BLaER1 (cell line): ENCODE results near the gene KIF22.

Experiments used
- H3K27ac ChIP-seq: shearing (Covaris generic); formaldehyde crosslinking; 2 replicates; pipeline ENCODE4 v1.8.1; 2022
- H3K27me3 ChIP-seq: shearing (Covaris generic); formaldehyde crosslinking; 2 replicates; pipeline ENCODE4 v1.8.1; 2022
- H3K36me3 ChIP-seq: shearing (Covaris generic); formaldehyde crosslinking; 2 replicates; pipeline ENCODE4 v1.8.1; 2022
- H3K4me1 ChIP-seq: shearing (Covaris generic); formaldehyde crosslinking; 2 replicates; pipeline ENCODE4 v1.8.1; 2022
- H3K4me2 ChIP-seq: shearing (Covaris generic); formaldehyde crosslinking; 2 replicates; pipeline ENCODE4 v1.8.1; 2022
- H3K4me3 ChIP-seq: shearing (Covaris generic); formaldehyde crosslinking; 2 replicates; pipeline ENCODE4 v1.8.1; 2022
- H3K9ac ChIP-seq: shearing (Covaris generic); formaldehyde crosslinking; 2 replicates; pipeline ENCODE4 v1.8.1; 2022
- H3K9me3 ChIP-seq: shearing (Covaris generic); formaldehyde crosslinking; 2 replicates; pipeline ENCODE4 v1.8.1; 2022
- H4K20me1 ChIP-seq: shearing (Covaris generic); formaldehyde crosslinking; 2 replicates; pipeline ENCODE4 v1.8.1; 2022
- Cebpa-rat ChIP-seq: shearing (Covaris generic); IDR thresholded peaks from 2 replicates; pipeline ENCODE4 v1.8.1; 2022

KIF22 gene

GRCh38 chr16:29808219-29808900 lies 17.8 kb downstream of the KIF22 start:
- peaks cover 60% of the 10 kb centered on the region for H3K4me1 ChIP-seq
- no peak for TF ChIP-seq Cebpa-rat
- H3K27ac ChIP-seq, result peak overlapping the region; percentile 98
- peak overlapping the region; percentile 98 for H3K9ac ChIP-seq
- no peaks in the 10 kb centered on the region for H3K27me3 ChIP-seq
- H3K4me3 ChIP-seq, result peak overlapping the region; percentile 83
- peaks cover 25% of the 10 kb centered on the region for H3K36me3 ChIP-seq
- H3K4me2 ChIP-seq, result peak overlapping the region; percentile 99
- H3K9me3 ChIP-seq, result no peaks in the 10 kb centered on the region
- H4K20me1 ChIP-seq, result peaks cover 37% of the 10 kb centered on the region

- no peak for TF ChIP-seq Cebpa-rat
- H3K4me1 ChIP-seq, result peaks cover 60% of the 10 kb centered on the region
- no peaks in the 10 kb centered on the region for H3K9me3 ChIP-seq
- H3K4me2 ChIP-seq, result peak overlapping the region; percentile 99
- H3K27me3 ChIP-seq, result no peaks in the 10 kb centered on the region
- H4K20me1 ChIP-seq, result peaks cover 37% of the 10 kb centered on the region
- H3K27ac ChIP-seq, result peak overlapping the region; percentile 98
- peaks cover 20% of the 10 kb centered on the region for H3K36me3 ChIP-seq
- peak overlapping the region; percentile 83 for H3K4me3 ChIP-seq
- H3K9ac ChIP-seq, result peak overlapping the region; percentile 98
Observed at GRCh38 chr16:29809031-29809747, 18.6 kb downstream of the KIF22 start.

DNA sequence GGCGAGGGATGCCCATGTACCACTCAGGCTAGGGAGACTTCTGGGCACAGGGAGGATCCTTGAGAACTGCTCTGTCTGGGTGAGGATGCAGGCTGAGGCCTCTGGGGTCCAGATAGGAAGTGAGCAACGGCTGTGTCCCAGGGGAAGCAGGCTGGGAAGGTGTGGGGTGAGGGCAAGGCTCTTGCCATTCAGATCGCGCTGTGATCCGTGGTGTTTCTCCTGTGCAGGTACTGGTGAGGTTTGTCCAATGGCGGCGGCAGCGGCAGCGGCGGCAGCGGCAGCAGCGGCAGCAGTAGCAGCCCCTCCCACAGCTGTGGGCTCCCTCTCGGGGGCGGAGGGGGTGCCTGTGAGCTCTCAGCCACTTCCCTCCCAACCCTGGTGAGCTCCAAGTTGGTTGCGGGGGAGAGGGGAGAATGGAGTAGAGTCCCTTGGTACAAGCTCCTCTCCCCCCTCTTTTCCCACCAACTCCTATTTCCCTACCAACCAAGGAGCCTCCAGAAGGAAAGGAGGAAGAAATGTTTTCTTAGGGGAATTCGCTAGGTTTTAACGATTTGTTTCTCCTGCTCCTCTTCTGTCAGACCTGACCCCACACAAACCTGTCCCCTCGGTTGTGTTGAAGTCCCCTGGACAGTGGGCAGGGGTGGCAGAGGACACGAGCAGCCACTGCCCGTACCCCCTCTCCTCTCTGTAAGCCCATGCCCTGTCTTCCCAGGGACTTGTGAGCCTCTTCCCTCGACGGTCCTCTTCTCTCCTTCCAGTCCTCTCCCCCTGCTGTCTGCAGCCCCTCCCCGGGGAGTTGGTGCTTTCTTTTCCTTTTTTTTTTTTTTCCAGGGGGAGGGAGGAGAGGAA lies 19.5 kb downstream of the KIF22 start:
- peaks cover 20% of the 10 kb centered on the region for H3K36me3 ChIP-seq
- H3K4me2 ChIP-seq, result peak overlapping the region; percentile 99
- TF ChIP-seq Cebpa-rat, result no peak
- H3K27ac ChIP-seq, result peak overlapping the region; percentile 77
- H3K4me3 ChIP-seq, result peak overlapping the region; percentile 83
- no peaks in the 10 kb centered on the region for H3K27me3 ChIP-seq
- peaks cover 62% of the 10 kb centered on the region for H3K4me1 ChIP-seq
- no peaks in the 10 kb centered on the region for H3K9me3 ChIP-seq
- peaks cover 37% of the 10 kb centered on the region for H4K20me1 ChIP-seq
- peak overlapping the region; percentile 98 for H3K9ac ChIP-seq

GRCh38 chr16:29810699-29811169 lies 20.2 kb downstream of the KIF22 start:
- Histone ChIP-seq H3K4me1 (peaks cover 64% of the 10 kb centered on the region), H3K4me2 (peak overlapping the region; percentile 99), H3K27ac (peak overlapping the region; percentile 77), H3K9me3 (no peaks in the 10 kb centered on the region), H3K9ac (peak overlapping the region; percentile 98), H4K20me1 (peaks cover 37% of the 10 kb centered on the region), H3K36me3 (peaks cover 20% of the 10 kb centered on the region), H3K27me3 (no peaks in the 10 kb centered on the region), H3K4me3 (peak overlapping the region; percentile 83)
- no peak for TF ChIP-seq Cebpa-rat

DNA sequence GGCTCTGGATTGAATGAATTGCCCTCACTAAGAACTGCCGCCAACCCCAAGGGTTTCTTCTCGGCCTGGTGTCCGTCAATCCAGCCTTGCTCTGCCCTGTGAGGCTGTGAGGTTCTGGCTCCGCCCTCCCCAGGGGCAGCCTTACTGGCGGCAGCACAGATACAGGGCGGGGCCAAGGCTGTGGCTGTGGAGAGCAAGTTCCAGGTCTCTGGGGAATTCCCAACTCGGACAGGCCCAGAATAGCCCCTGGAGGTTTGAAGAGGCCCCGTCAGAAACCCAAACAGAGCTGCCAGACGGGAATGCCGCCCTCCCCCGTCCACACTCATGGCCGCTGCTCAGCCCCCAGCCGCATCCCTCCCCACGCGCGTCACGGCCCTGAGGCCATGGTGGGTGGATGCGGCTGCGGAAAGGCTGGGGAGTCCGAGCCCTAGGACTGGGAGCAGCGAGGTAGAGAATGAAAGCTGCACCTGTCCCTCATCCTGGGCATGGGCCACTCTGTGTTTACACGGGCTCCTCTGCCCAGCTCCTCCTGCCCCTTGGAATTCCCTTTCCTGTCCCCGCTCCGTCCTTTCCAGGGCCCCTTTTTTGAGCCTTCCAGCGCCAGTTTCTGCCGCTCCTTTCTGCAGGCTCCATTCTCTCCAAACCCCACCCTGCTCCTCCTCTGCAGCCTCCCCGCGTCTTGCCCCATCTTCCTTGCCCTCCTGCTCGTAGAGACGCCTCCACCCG lies 20.8 kb downstream of the KIF22 start:
- Histone ChIP-seq H4K20me1 (peaks cover 37% of the 10 kb centered on the region), H3K9me3 (no peaks in the 10 kb centered on the region), H3K27ac (peak overlapping the region; percentile 77), H3K36me3 (peaks cover 20% of the 10 kb centered on the region), H3K9ac (peak overlapping the region; percentile 98), H3K4me1 (peaks cover 64% of the 10 kb centered on the region), H3K27me3 (no peaks in the 10 kb centered on the region), H3K4me3 (peak overlapping the region; percentile 83), H3K4me2 (peak overlapping the region; percentile 99)
- TF ChIP-seq Cebpa-rat, result no peak

- Histone ChIP-seq H3K27me3 (no peaks in the 10 kb centered on the region), H3K4me3 (peak within 1 kb of the TSS; percentile 83), H3K9me3 (no peaks in the 10 kb centered on the region), H3K9ac (peak within 1 kb of the TSS; percentile 98), H3K36me3 (peaks cover 20% of the 10 kb centered on the region), H4K20me1 (peaks cover 37% of the 10 kb centered on the region), H3K27ac (peak within 1 kb of the TSS; percentile 86), H3K4me2 (peak within 1 kb of the TSS; percentile 99), H3K4me1 (peaks cover 65% of the 10 kb centered on the region)
- TF ChIP-seq Cebpa-rat, result no peak
Observed at GRCh38 chr16:29811896-29812665, 21.5 kb downstream of the KIF22 start, which contains the start of gene PRRT2. TSS of gene PRRT2 (plus strand) at chr16:29812193. CDS start at chr16:29813055, 862 bp downstream.

DNA sequence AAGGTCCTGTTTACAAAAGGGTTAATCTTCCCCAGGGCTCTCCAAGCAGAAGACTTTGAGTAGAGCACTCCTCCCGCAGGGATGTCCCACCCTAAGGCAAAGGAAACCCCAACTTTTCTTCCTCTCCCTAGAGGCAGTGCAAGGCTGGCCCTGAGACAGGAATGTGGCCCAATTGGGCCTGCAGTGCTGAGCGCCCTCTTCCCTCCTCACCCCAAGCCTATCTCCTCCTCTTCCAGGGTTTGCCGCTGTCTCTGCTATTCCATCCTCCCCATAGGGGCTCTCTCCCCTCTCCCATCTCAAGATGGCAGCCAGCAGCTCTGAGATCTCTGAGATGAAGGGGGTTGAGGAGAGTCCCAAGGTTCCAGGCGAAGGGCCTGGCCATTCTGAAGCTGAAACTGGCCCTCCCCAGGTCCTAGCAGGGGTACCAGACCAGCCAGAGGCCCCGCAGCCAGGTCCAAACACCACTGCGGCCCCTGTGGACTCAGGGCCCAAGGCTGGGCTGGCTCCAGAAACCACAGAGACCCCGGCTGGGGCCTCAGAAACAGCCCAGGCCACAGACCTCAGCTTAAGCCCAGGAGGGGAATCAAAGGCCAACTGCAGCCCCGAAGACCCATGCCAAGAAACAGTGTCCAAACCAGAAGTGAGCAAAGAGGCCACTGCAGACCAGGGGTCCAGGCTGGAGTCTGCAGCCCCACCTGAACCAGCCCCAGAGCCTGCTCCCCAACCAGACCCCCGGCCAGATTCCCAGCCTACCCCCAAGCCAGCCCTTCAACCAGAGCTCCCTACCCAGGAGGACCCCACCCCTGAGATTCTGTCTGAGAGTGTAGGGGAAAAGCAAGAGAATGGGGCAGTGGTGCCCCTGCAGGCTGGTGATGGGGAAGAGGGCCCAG lies 22.4 kb downstream of the KIF22 start:
- peak overlapping the region; percentile 98 for H3K9ac ChIP-seq
- H3K27me3 ChIP-seq, result no peaks in the 10 kb centered on the region
- peak overlapping the region; percentile 99 for H3K4me2 ChIP-seq
- TF ChIP-seq Cebpa-rat, result no peak
- peak overlapping the region; percentile 83 for H3K4me3 ChIP-seq
- peaks cover 74% of the 10 kb centered on the region for H3K4me1 ChIP-seq
- H3K9me3 ChIP-seq, result no peaks in the 10 kb centered on the region
- H4K20me1 ChIP-seq, result peaks cover 45% of the 10 kb centered on the region
- peaks cover 25% of the 10 kb centered on the region for H3K36me3 ChIP-seq
- peak overlapping the region; percentile 86 for H3K27ac ChIP-seq
